Rectal smooth muscle tissue (tissue), 1 donor: ENCODE measurements around the gene FGFR1OP2.

Experiments used
- H3K27ac ChIP-seq: one replicate; pipeline ENCODE4 v1.7.0; 2013; ENCODE audit warnings: low read depth, low read length, inconsistent platforms
- H3K27me3 ChIP-seq: one replicate; pipeline ENCODE4 v1.7.0; 2013; ENCODE audit warnings: low read length; ENCODE audit not compliant: control insufficient read depth, insufficient read depth
- H3K36me3 ChIP-seq: one replicate; pipeline ENCODE4 v1.7.0; 2013; ENCODE audit warnings: low read length; ENCODE audit not compliant: control insufficient read depth, insufficient read depth
- H3K4me1 ChIP-seq: one replicate; pipeline ENCODE4 v1.7.0; 2013; ENCODE audit warnings: low read length; ENCODE audit not compliant: control insufficient read depth, insufficient read depth
- H3K4me3 ChIP-seq: one replicate; pipeline ENCODE4 v1.7.0; 2013; ENCODE audit warnings: low read length
- H3K9ac ChIP-seq: one replicate; pipeline ENCODE4 v1.7.0; 2013; ENCODE audit warnings: low read length

FGFR1OP2 gene

GRCh38 chr12:27012239-27012981 lies 74.1 kb downstream of the FGFR1OP2 start:
- Histone ChIP-seq H3K27me3 (no peaks in the 10 kb centered on the region), H3K36me3 (no peaks in the 10 kb centered on the region), H3K9ac (no peak overlapping the region), H3K27ac (no peak overlapping the region), H3K4me3 (no peak overlapping the region), H3K4me1 (peaks cover 13% of the 10 kb centered on the region)

DNA sequence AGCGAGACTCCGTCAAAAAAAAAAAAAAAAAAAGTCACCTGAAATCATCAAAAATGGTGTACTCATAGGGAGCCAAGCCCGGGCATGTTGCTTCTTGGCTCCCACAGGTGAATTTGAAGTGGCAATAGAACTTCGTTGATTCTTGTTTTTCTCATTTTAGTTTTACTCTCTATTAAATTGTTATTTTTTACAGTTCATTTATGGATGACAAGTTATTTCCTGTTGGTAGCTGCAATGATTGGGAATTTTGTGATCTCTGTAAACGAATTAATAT lies 74.6 kb downstream of the FGFR1OP2 start:
- no peaks in the 10 kb centered on the region for H3K27me3 ChIP-seq
- H3K4me1 ChIP-seq = peaks cover 13% of the 10 kb centered on the region
- no peak overlapping the region for H3K9ac ChIP-seq
- H3K27ac ChIP-seq = no peak overlapping the region
- peak overlapping the region; percentile 98 for H3K4me3 ChIP-seq
- no peaks in the 10 kb centered on the region for H3K36me3 ChIP-seq

DNA sequence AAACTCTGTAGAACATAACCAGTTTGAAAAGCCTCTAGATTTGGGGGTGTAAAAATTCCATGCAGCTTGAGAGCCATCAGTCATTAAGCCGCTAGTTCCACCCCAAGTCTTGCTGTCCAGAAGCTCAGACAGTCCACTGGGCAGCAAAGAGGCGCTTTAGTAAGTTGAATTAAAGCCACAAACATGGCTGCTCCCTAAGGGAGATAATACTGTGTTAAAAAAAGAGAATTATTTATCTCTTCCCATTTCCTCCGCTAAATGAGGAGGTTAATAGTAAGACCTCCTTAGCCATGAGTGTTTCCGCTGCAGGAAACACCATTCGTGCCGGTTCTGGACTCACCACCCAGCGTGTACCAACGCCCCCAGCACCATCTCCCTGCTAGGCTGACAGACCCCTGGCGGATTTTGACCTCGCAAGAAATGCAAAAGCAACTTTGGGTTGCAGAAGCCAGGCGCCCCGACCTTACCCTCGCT lies 75.4 kb downstream of the FGFR1OP2 start:
- peak overlapping the region; percentile 83 for H3K9ac ChIP-seq
- peaks cover 13% of the 10 kb centered on the region for H3K4me1 ChIP-seq

GRCh38 chr12:27014085-27014858 lies 76.0 kb downstream of the FGFR1OP2 start, which contains the start of gene TM7SF3:
TSS of gene TM7SF3 (minus strand) at chr12:27014384. CDS start at chr12:27014168, 216 bp downstream.
- Histone ChIP-seq H3K27ac (peak within 1 kb of the TSS; percentile 86), H3K4me3 (peak within 1 kb of the TSS; percentile 98), H3K36me3 (no peaks in the 10 kb centered on the region), H3K27me3 (no peaks in the 10 kb centered on the region), H3K9ac (peak within 1 kb of the TSS; percentile 83), H3K4me1 (peaks cover 13% of the 10 kb centered on the region)

More for the DNA sequence above, 75.4 kb downstream of the FGFR1OP2 start:
- Histone ChIP-seq H3K27me3 (no peaks in the 10 kb centered on the region), H3K27ac (peak overlapping the region; percentile 86), H3K36me3 (no peaks in the 10 kb centered on the region), H3K4me3 (peak overlapping the region; percentile 98)

DNA sequence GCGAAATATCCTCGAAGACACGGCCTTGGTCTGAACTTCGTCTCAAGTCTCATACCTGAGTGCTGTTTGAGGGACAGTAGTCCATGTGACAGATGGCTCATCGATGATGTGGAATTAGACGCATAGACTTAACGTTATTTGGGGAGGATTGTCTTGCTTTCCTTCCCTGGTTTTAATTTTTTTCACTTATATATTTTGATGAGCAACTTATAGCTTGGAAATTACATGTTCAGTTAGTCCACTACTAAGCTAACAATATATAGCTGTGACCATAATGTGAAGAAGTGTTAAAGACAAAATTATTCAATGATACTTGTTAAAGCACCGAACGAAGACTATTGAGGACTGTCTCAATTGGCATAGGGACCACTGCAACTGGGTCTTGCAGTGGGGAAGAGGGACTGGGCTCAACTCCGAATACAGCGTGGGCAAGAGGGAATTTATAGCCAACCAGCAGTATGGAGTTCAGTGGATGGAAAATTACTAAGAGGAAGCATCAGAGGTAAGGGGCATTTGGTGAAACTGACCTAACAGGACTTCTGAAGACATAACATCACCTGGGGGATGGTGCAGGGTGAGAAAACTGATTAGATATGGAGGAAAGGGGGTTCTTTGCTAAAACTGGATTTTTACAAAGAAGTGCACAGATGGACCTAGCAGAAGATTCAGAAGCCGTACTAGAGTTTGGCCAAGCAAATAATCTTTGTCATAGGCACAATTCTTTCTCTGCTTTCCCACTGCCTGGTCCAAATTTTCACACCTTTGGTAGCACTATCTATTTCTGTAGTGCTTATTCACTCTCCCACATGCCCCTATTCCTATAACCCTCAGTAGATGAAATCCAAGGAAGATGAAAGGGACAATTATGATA lies 76.8 kb downstream of the FGFR1OP2 start:
- Histone ChIP-seq H3K27me3 (no peaks in the 10 kb centered on the region), H3K4me1 (peaks cover 13% of the 10 kb centered on the region), H3K36me3 (no peaks in the 10 kb centered on the region), H3K27ac (peak overlapping the region; percentile 86), H3K4me3 (peak overlapping the region; percentile 98), H3K9ac (peak overlapping the region; percentile 12)

DNA sequence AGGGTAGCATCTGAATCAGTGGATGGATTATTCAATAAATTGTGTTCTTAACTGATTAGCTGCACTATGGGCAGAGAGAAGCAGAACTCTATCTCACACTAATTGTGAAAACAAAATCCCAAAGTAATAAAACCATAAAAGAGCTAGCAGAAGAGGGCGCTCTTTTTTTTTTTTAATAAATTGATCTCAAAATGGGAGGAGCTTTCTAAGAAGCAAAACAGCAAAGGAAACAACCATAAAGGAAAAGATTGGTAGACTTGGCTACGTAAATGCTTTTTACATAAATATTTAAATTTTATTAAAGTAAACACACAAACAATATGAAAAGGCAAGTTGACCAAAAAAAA lies 77.4 kb downstream of the FGFR1OP2 start:
- no peak overlapping the region for H3K9ac ChIP-seq
- H3K27ac ChIP-seq = peak overlapping the region; percentile 86
- H3K4me1 ChIP-seq = peaks cover 13% of the 10 kb centered on the region
- H3K36me3 ChIP-seq = no peaks in the 10 kb centered on the region
- no peak overlapping the region for H3K4me3 ChIP-seq
- no peaks in the 10 kb centered on the region for H3K27me3 ChIP-seq
